Kidney (tissue), 14 donors: ENCODE measurements around the gene FBXO41. TPM values are rescaled to one million over a fixed set of nuclear protein-coding genes. Genes with fewer than 3 reads are reported as not detected.

Experiments used
- DNase-seq, 5 donors: peaks; one replicate each; pipeline ENCODE4 v3.0.0-alpha.2; 2013 to 2020
- FAIRE-seq: peaks from 2 replicates; lab custom pipeline; 2012; peaks lifted over from hg19 to GRCh38; lab: Jason Lieb, UNC
- H3K27ac ChIP-seq, 2 donors: one replicate each; pipeline ENCODE4 v1.7.0; 2013; ENCODE audit warnings: low read depth in 2 of 2, low read length in 2 of 2, inconsistent platforms in 1 of 2
- H3K27me3 ChIP-seq: one replicate; pipeline ENCODE4 v1.7.1; 2013; ENCODE audit warnings: low read length, inconsistent platforms; ENCODE audit not compliant: control insufficient read depth, insufficient read depth
- H3K36me3 ChIP-seq, 3 donors: one replicate each; pipeline versions ENCODE4 v1.7.0 to v1.7.1; 2013; ENCODE audit warnings: low read length in 3 of 3, control low read depth in 1 of 3, inconsistent platforms in 1 of 3; ENCODE audit not compliant: insufficient read depth in 3 of 3, control insufficient read depth in 2 of 3
- H3K4me1 ChIP-seq, 3 donors: one replicate each; pipeline versions ENCODE4 v1.7.0 to v1.7.1; 2013; ENCODE audit warnings: low read length in 3 of 3, inconsistent platforms in 1 of 3, low read depth in 1 of 3; ENCODE audit not compliant: control insufficient read depth in 2 of 3, insufficient read depth in 2 of 3
- H3K4me3 ChIP-seq, 3 donors: one replicate each; pipeline versions ENCODE4 v1.7.0 to v1.8.1; 2013; ENCODE audit warnings: low read length in 3 of 3, control low read depth in 1 of 3, inconsistent platforms in 1 of 3
- H3K9ac ChIP-seq, 3 donors: one replicate each; pipeline versions ENCODE4 v1.7.0 to v1.7.1; 2013; ENCODE audit warnings: low read length in 3 of 3, control low read depth in 1 of 3, inconsistent platforms in 1 of 3
- H3K9me3 ChIP-seq, 3 donors: one replicate each; pipeline versions ENCODE4 v1.7.0 to v1.7.1; 2013; ENCODE audit warnings: low read length in 3 of 3, control low read depth in 1 of 3, inconsistent platforms in 1 of 3; ENCODE audit not compliant: control insufficient read depth in 2 of 3, insufficient read depth in 1 of 3
- intact Hi-C: fragments of 100-400 bp; cut with DNase I; formaldehyde crosslinking; loops from one replicate; pipeline ENCODE4 v1.11.1; 2022
- polyA plus RNA-seq: library from polyadenylated mRNA; stranded (reverse); fragments of 350-450 nt; fragmentation: Illumina TruSeq; extraction: RNeasy Lipid Tissue Mini Kit (QIAGEN cat#74804); gene quantifications from one replicate; pipeline ENCODE4 v1.2.3, GENCODE V29; 2014; ENCODE audit warnings: low read depth, low replicate concordance; ENCODE audit not compliant: insufficient read depth
- total RNA-seq: library from RNA; stranded (reverse); fragmentation: NEBNext Ultra II Directional; extraction: Animal tissue kit (Norgen Biotek cat#: 25700); gene quantifications from one replicate; pipeline ENCODE4 v1.2.1, GENCODE V29; 2021
- TF ChIP-seq, protein P1 (sequence below): IDR thresholded peaks from 3 replicates; pipeline ENCODE4 v1.5.1; 2012; ENCODE audit warnings: mild to moderate bottlenecking, moderate library complexity, borderline replicate concordance; ENCODE audit not compliant: insufficient read depth; ENCODE audit errors: extremely low read depth
- donor health status: control.
- donor health status: control.
- donor health status: control.
- donor health status: control.
- donor health status: control.
- donor health status: DM: yes; HTN: yes; CAD: no.
- donor health status: Normal renal cell carcinoma (clear cell type).

The FBXO41 gene
- total and polyA plus RNA-seq, 2 donors from 2014 or later, result 0.49 to 5.2 TPM

DNA sequence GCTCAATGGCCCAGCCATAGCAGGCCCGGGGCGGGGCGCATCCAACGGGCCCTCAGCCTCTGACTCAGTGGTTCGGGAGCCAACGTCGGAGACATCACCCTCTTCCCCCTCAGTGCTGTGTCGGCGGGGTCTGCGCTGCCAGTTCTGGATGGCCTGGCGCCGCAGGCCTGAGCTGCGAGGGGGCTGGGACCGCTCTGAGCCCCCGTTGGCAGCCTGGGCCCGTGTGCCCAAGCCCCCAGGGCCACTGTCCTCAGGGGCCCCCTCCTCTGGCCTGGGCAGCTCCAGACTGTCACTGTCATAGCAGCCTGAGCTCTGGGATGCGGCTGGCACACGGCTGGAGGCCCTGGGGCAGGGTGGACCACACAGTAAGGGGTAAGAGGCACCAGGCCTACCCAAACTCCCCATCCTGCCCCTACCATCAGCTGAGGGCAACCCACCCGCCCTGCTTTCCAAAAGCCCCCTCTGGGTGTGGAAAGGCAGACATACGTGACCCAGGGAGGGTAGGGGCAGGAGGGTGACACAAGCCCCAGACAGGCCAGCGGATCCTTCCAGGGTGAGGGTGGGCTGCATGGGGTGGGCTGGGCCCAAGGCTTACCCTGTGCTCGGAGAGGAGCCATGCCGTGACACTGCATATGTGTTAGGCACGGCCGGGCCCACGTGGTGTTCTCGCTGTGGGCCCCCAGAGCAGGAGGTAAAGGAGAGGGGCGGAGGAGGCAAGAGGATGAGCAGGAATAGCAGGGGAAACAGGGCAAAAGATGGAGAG lies 18.8 kb downstream of the FBXO41 start:
- H3K9me3 ChIP-seq, result no peaks in the 10 kb centered on the region
- no peak for FAIRE-seq
- H3K4me3 ChIP-seq, result no peak overlapping the region
- TF ChIP-seq, protein P1, sequence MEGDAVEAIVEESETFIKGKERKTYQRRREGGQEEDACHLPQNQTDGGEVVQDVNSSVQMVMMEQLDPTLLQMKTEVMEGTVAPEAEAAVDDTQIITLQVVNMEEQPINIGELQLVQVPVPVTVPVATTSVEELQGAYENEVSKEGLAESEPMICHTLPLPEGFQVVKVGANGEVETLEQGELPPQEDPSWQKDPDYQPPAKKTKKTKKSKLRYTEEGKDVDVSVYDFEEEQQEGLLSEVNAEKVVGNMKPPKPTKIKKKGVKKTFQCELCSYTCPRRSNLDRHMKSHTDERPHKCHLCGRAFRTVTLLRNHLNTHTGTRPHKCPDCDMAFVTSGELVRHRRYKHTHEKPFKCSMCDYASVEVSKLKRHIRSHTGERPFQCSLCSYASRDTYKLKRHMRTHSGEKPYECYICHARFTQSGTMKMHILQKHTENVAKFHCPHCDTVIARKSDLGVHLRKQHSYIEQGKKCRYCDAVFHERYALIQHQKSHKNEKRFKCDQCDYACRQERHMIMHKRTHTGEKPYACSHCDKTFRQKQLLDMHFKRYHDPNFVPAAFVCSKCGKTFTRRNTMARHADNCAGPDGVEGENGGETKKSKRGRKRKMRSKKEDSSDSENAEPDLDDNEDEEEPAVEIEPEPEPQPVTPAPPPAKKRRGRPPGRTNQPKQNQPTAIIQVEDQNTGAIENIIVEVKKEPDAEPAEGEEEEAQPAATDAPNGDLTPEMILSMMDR, result no peak
- intact Hi-C loops, result no loop called here
- no peak overlapping the region for H3K27ac ChIP-seq
- DNase-seq, result no peak
- no peaks in the 10 kb centered on the region for H3K36me3 ChIP-seq
- no peak overlapping the region for H3K9ac ChIP-seq
- H3K27me3 ChIP-seq, result peaks cover 18% of the 10 kb centered on the region
- H3K4me1 ChIP-seq, result peaks cover 0 to 6% (median 0%) of the 10 kb centered on the region in 3 donors

DNA sequence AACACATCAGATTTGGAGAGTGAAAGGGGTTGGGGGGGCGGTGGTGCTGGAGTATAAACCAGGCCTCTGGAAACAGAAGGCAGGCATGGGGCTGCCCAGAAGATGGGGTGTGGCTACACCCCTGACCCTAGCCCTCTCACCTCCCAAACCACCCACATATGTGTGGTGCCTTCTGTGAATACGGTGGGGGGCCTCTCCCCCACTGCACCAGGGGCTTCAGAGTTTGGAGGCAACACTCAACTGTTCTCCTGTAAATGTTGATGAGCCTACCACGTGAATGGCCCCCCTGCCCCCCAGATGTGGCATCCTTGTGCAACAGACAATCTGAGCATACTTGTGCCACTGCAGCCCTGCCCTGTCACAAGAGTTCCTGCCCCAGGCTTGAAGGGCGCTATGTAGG lies 19.5 kb downstream of the FBXO41 start:
- peaks cover 0 to 6% (median 0%) of the 10 kb centered on the region in 3 donors for H3K4me1 ChIP-seq
- H3K9ac ChIP-seq, result no peak overlapping the region
- FAIRE-seq, result no peak

DNA sequence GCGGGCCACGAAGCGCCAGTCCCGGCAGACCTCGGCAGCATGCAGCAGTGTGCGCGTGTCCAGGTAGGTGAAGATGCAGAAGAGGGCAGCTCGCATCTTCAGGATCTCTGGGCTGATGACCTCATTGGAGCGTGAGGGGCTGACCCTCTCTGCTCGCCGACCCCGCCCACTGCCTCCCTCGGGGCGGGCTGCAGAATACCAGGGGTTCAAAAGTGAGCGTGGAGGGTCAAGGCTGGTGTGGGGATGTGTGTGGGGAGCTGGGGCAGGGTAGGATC lies 20.0 kb downstream of the FBXO41 start:
- Histone ChIP-seq H3K9me3 (no peaks in the 10 kb centered on the region), H3K4me1 (peaks cover 0 to 6% (median 0%) of the 10 kb centered on the region in 3 donors), H3K4me3 (no peak overlapping the region), H3K27me3 (peaks cover 16% of the 10 kb centered on the region), H3K9ac (no peak overlapping the region), H3K36me3 (no peaks in the 10 kb centered on the region), H3K27ac (no peak overlapping the region)
- TF ChIP-seq, protein P1, result no peak
- FAIRE-seq, result no peak
- intact Hi-C loops, result no loop called here
- DNase-seq, result no peak

More for the DNA sequence above, 19.5 kb downstream of the FBXO41 start:
- TF ChIP-seq, protein P1, result no peak
- intact Hi-C loops, result no loop called here
- H3K27me3 ChIP-seq, result peaks cover 16% of the 10 kb centered on the region
- no peaks in the 10 kb centered on the region for H3K36me3 ChIP-seq
- no peak for DNase-seq
- H3K27ac ChIP-seq, result no peak overlapping the region
- no peaks in the 10 kb centered on the region for H3K9me3 ChIP-seq
- H3K4me3 ChIP-seq, result no peak overlapping the region
